Breast epithelium (tissue), 4 donors: ENCODE data around the gene RERE. TPM values are rescaled to one million over a fixed set of nuclear protein-coding genes. Genes with fewer than 3 reads are reported as not detected.
A peak's percentile ranks its signal among the peaks of the same experiment; 100 is the strongest.

ENCODE experiments used
- DNase-seq, 2 donors: peaks; one replicate each; pipeline ENCODE4 v3.0.0-alpha.2; 2019; ENCODE audit warnings: low spot score in 2 of 2
- H3K27ac ChIP-seq, 2 donors: fragments of 200-600 bp; sonication (generic) in 1 of 2; one replicate each; pipeline ENCODE4 v1.5.1; 2016 to 2019; ENCODE audit warnings: mild to moderate bottlenecking in 1 of 2
- H3K27me3 ChIP-seq, 2 donors: fragments of 200-600 bp; sonication (generic) in 1 of 2; one replicate each; pipeline versions ENCODE4 v1.5.1 to v1.6.0; 2017 to 2019; ENCODE audit warnings: control low read depth in 1 of 2, mild to moderate bottlenecking in 1 of 2
- H3K36me3 ChIP-seq: fragments of 200-600 bp; one replicate; pipeline ENCODE4 v1.5.1; 2019
- H3K4me1 ChIP-seq, 2 donors: fragments of 200-600 bp; sonication (generic); one replicate each; pipeline ENCODE4 v1.5.1; 2016 to 2019; ENCODE audit warnings: control low read depth in 1 of 2
- H3K4me3 ChIP-seq, 3 donors: fragments of 200-600 bp; sonication (generic); 1 replicate in 2 of 3; 2 replicates in 1 of 3; pipeline ENCODE4 v1.5.1; 2016 to 2019; ENCODE audit warnings: mild to moderate bottlenecking in 3 of 3, moderate library complexity in 2 of 3
- H3K9me3 ChIP-seq, 2 donors: fragments of 200-600 bp; sonication (generic) in 1 of 2; one replicate each; pipeline ENCODE4 v1.5.1; 2016 to 2019; ENCODE audit warnings: control low read depth in 1 of 2
- CTCF ChIP-seq, 3 donors: fragments of 450-650 bp; IDR thresholded peaks; one replicate each; pipeline ENCODE4 v1.5.1; 2016 to 2017; ENCODE audit warnings: antibody characterized with exemption in 3 of 3, mild to moderate bottlenecking in 3 of 3, moderate library complexity in 3 of 3
- POLR2A ChIP-seq: fragments of 450-650 bp; IDR thresholded peaks from one replicate; pipeline ENCODE4 v1.6.1; 2016; ENCODE audit warnings: antibody characterized with exemption, mild to moderate bottlenecking, moderate library complexity
- POLR2AphosphoS5 ChIP-seq, 3 donors: sonication (generic); formaldehyde crosslinking; IDR thresholded peaks; one replicate each; pipeline ENCODE4 v1.6.1; 2017; ENCODE audit warnings: antibody characterized with exemption in 3 of 3
- intact Hi-C: fragments of 100-400 bp; cut with DNase I; formaldehyde crosslinking; loops from one replicate; pipeline ENCODE4 v1.15.1; 2023; ENCODE audit warnings: low total_unique reads
- total RNA-seq, 3 donors: library from RNA; depleted of rRNA; stranded (reverse); fragments of >200 nt; gene quantifications; one replicate each; pipeline ENCODE4 v1.1.0, GENCODE V29; 2016

Gene RERE
- total RNA-seq, 3 donors from 2014 or later = 65.8 to 166 (median 123) TPM

GRCh38 chr1:8543965-8544364 is 273.5 kb downstream of the RERE start:
- no peak for TF ChIP-seq POLR2A
- TF ChIP-seq POLR2AphosphoS5 (IDR thresholded peaks at IDR 0.05) = no peak
- no peak for TF ChIP-seq CTCF (IDR thresholded peaks at IDR 0.05)
- no peak for DNase-seq
- no peak overlapping the region for H3K4me3 ChIP-seq
- intact Hi-C loops = no loop called here
- H3K27me3 ChIP-seq = no peaks in the 10 kb centered on the region
- no peaks in the 10 kb centered on the region for H3K4me1 ChIP-seq
- H3K9me3 ChIP-seq = no peaks in the 10 kb centered on the region
- no peak overlapping the region for H3K27ac ChIP-seq
- H3K36me3 ChIP-seq = no peaks in the 10 kb centered on the region

GRCh38 chr1:8541961-8542521 is 275.4 kb downstream of the RERE start:
- Histone ChIP-seq H3K36me3 (no peaks in the 10 kb centered on the region), H3K9me3 (no peaks in the 10 kb centered on the region), H3K27ac (no peak overlapping the region), H3K4me1 (no peaks in the 10 kb centered on the region), H3K27me3 (no peaks in the 10 kb centered on the region), H3K4me3 (no peak overlapping the region)
- DNase-seq = no peak
- no peak for TF ChIP-seq POLR2AphosphoS5 (IDR thresholded peaks at IDR 0.05)
- no peak for TF ChIP-seq CTCF (IDR thresholded peaks at IDR 0.05)
- TF ChIP-seq POLR2A = no peak
- intact Hi-C loops = no loop called here

GRCh38 chr1:8540971-8541370 is 276.5 kb downstream of the RERE start:
- Histone ChIP-seq H3K4me1 (no peaks in the 10 kb centered on the region), H3K4me3 (no peak overlapping the region), H3K27me3 (no peaks in the 10 kb centered on the region), H3K27ac (peak overlapping the region; percentile 1 to 17), H3K36me3 (no peaks in the 10 kb centered on the region), H3K9me3 (no peaks in the 10 kb centered on the region)
- TF ChIP-seq CTCF (IDR thresholded peaks at IDR 0.05) (no peak), POLR2A (no peak), POLR2AphosphoS5 (IDR thresholded peaks at IDR 0.05) (no peak)
- intact Hi-C loops = no loop called here
- DNase-seq = no peak

GRCh38 chr1:8540261-8540941 is 277.0 kb downstream of the RERE start:
- Histone ChIP-seq H3K4me1 (no peaks in the 10 kb centered on the region), H3K4me3 (no peak overlapping the region), H3K9me3 (no peaks in the 10 kb centered on the region), H3K27ac (peak overlapping the region; percentile 41 to 50), H3K27me3 (no peaks in the 10 kb centered on the region), H3K36me3 (no peaks in the 10 kb centered on the region)
- TF ChIP-seq CTCF (IDR thresholded peaks at IDR 0.05) (no peak), POLR2AphosphoS5 (IDR thresholded peaks at IDR 0.05) (no peak), POLR2A (no peak)
- DNase-seq = no peak
- intact Hi-C loops = no loop called here

GRCh38 chr1:8539683-8540082 is 277.8 kb downstream of the RERE start:
- Histone ChIP-seq H3K27ac (no peak overlapping the region), H3K9me3 (no peaks in the 10 kb centered on the region), H3K4me3 (no peak overlapping the region), H3K4me1 (no peaks in the 10 kb centered on the region), H3K27me3 (no peaks in the 10 kb centered on the region), H3K36me3 (no peaks in the 10 kb centered on the region)
- DNase-seq = no peak
- TF ChIP-seq POLR2A = no peak
- TF ChIP-seq POLR2AphosphoS5 (IDR thresholded peaks at IDR 0.05) = no peak
- no peak for TF ChIP-seq CTCF (IDR thresholded peaks at IDR 0.05)
- intact Hi-C loops = no loop called here
